NB4 (cell line): Measurements from ENCODE around the gene SS18L1.

ENCODE experiments used
- DNase-seq: peaks from one replicate; pipeline ENCODE4 v3.0.0; 2010; ENCODE audit warnings: low read depth
- H3K4me3 ChIP-seq: one replicate; pipeline ENCODE4 v1.5.1; 2011; ENCODE audit warnings: mild to moderate bottlenecking, low read depth, low read length, moderate library complexity
- CTCF ChIP-seq: IDR thresholded peaks from one replicate; pipeline ENCODE4 v1.5.1; 2012; ENCODE audit warnings: low read depth, low read length
- MAX ChIP-seq: IDR thresholded peaks from 2 replicates; pipeline ENCODE4 v1.6.1; 2011; ENCODE audit warnings: low read depth, low read length
- MYC ChIP-seq: IDR thresholded peaks from 2 replicates; pipeline ENCODE4 v1.6.1; 2011; ENCODE audit warnings: low read depth, low read length
- POLR2A ChIP-seq: IDR thresholded peaks from 2 replicates; pipeline ENCODE4 v1.6.1; 2011; ENCODE audit warnings: mild to moderate bottlenecking; ENCODE audit not compliant: insufficient read length; ENCODE audit errors: extremely low read depth

SS18L1 gene

GRCh38 chr20:62227591-62227976 lies 84.0 kb downstream of the SS18L1 start:
- no peak for DNase-seq
- TF ChIP-seq MYC (no peak), CTCF (no peak), POLR2A (no peak), MAX (no peak)
- H3K4me3 ChIP-seq: no peak overlapping the region

- TF ChIP-seq MYC (no peak), POLR2A (no peak), CTCF (no peak), MAX (no peak)
- no peak for DNase-seq
These were observed 84.7 kb downstream of the SS18L1 start for GRCh38 chr20:62227977-62228958.

DNA sequence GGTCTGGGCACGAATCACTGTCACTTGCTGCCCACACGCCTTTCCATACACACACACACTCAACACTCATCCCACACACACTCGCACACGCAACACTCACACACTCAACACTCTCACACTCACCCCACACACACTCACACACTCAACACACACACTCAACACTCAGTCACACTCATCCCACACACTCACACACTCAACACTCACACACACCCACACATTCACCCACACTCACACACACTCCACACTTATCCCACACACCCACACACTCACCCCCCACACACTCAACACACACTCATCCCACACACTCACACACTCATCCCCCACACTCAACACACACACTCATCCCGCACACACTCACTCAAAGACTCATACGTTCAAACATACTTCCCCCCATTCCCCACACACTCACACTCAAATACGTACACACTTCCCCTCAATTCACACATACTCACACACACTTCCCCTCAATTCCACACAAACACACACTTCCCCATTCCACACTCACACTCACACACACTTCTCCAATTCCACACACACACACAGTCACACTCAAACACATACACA lies 85.5 kb downstream of the SS18L1 start:
- no peak for DNase-seq
- no peak overlapping the region for H3K4me3 ChIP-seq
- TF ChIP-seq MAX (no peak), POLR2A (no peak), MYC (no peak), CTCF (no peak)

More at GRCh38 chr20:62227977-62228958, 84.7 kb downstream of the SS18L1 start:
- no peak overlapping the region for H3K4me3 ChIP-seq

- no peak for DNase-seq
- H3K4me3 ChIP-seq: no peak overlapping the region
- TF ChIP-seq CTCF (no peak), POLR2A (no peak), MYC (no peak), MAX (no peak)
These were observed 86.1 kb downstream of the SS18L1 start for GRCh38 chr20:62229667-62230066.

- DNase-seq: no peak
- TF ChIP-seq MAX (no peak), POLR2A (no peak), MYC (no peak), CTCF (no peak)
- H3K4me3 ChIP-seq: no peak overlapping the region
These were observed 86.7 kb downstream of the SS18L1 start for GRCh38 chr20:62230276-62230675.
